HAP-1 (cell line): ENCODE data around the gene TRAF7.
A peak's percentile ranks its signal among the peaks of the same experiment; 100 is the strongest.

Experiments used
- DNase-seq, 2 experiments: peaks; one replicate each; pipeline ENCODE4 v3.0.0-alpha.2; 2016 to 2020; ENCODE audit warnings: low spot score in 2 of 2
- H3K27me3 ChIP-seq: fragments of 250-450 bp; sonication (Bioruptor Pico); 2 replicates; pipeline ENCODE4 v1.5.1; 2020; ENCODE audit warnings: low read depth, mild to moderate bottlenecking, moderate library complexity
- H3K36me3 ChIP-seq: fragments of 250-450 bp; sonication (Bioruptor Pico); replicated peaks from 2 replicates; pipeline ENCODE4 v1.5.1; 2020; ENCODE audit warnings: mild to moderate bottlenecking
- H3K4me1 ChIP-seq: fragments of 250-450 bp; sonication (Bioruptor Pico); 2 replicates; pipeline ENCODE4 v1.5.1; 2020; ENCODE audit warnings: mild to moderate bottlenecking
- H3K4me3 ChIP-seq: fragments of 250-450 bp; sonication (Bioruptor Pico); 2 replicates; pipeline ENCODE4 v1.5.1; 2020; ENCODE audit warnings: mild to moderate bottlenecking, moderate library complexity
- H3K9me3 ChIP-seq: fragments of 250-450 bp; sonication (Bioruptor Pico); 2 replicates; pipeline ENCODE4 v1.5.1; 2020; ENCODE audit warnings: mild to moderate bottlenecking, moderate library complexity
- in situ Hi-C: fragments of 300-500 bp; cut with MboI; formaldehyde crosslinking; loops from 3 replicates; pipeline ENCODE4 v1.14.3; 2020; ENCODE audit warnings: low sequenced_read_pairs, inconsistent platforms, mixed read lengths

Gene TRAF7

GRCh38 chr16:2181952-2182351 lies 26.4 kb downstream of the TRAF7 start:
- Histone ChIP-seq H3K9me3 (no peaks in the 10 kb centered on the region), H3K4me1 (no peaks in the 10 kb centered on the region), H3K4me3 (no peak overlapping the region), H3K27me3 (no peaks in the 10 kb centered on the region), H3K36me3 (peaks cover 16% of the 10 kb centered on the region)
- DNase-seq: no peak
- in situ Hi-C loops: no loop called here

DNA sequence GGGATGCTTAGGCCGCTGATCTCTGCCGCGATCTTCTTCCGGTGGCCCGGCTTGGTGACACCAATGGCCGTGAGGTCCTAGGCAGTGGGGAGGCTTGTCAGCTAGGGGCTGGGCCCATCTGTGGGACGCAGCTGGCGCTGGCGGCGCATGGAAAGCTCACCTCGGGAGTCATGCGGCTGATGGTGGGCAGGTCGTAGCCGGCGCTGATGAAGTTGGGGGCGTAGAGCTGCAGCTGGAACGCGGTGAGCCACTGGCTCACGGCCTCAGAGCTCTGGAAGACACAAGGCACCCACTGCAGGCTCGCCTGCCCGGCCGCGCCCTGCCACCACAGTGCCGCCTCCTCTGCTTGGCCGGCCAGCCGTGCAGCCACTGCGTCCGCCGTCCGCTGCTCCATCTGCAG lies 28.1 kb downstream of the TRAF7 start:
- Histone ChIP-seq H3K4me1 (no peaks in the 10 kb centered on the region), H3K9me3 (no peaks in the 10 kb centered on the region), H3K27me3 (no peaks in the 10 kb centered on the region), H3K36me3 (peaks cover 8% of the 10 kb centered on the region; the same call in 1 of the 2 replicates), H3K4me3 (no peak overlapping the region)
- DNase-seq: no peak
- in situ Hi-C loops: no loop called here

DNA sequence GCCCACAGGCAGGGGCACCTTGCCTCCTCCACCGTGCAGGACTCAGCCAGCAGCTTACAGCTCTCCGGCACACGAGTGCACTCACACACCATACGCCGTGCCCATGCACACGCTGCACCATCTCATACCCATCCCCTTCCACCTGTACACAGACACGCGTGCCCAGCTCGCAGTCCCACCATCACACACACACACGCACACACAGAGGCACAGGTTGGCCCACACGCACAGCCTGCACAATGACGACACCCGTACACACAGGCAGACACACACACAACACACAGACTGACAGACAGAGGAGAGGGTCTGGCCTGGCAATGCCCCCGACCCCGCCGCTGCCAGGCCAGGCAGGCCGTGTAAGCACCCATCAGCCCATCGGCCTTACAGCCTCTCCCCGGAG lies 28.8 kb downstream of the TRAF7 start:
- no peak for DNase-seq
- Histone ChIP-seq H3K4me1 (no peaks in the 10 kb centered on the region), H3K4me3 (no peak overlapping the region), H3K36me3 (peaks cover 8% of the 10 kb centered on the region; the same call in 1 of the 2 replicates), H3K27me3 (no peaks in the 10 kb centered on the region), H3K9me3 (no peaks in the 10 kb centered on the region)
- in situ Hi-C loops: no loop called here

DNA sequence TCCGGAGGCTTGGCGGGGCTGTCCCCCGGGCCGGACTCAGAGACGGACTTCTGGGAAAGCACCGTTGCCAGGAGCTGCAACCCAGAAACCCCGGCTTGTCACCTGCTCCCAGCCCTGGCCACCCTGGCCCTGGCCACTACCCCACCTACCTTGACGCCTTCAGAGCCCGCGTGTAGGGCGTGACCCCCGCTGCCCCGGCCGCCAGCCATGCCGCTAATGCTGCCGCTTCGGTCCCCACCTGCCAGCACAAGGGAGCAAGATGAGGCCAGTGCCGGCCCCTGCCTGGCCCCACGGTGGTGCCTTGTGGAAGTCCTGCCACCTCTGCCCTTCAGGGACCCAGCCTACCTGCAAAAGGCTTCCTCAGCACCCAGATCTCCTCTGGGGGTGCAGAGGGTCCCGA lies 29.4 kb downstream of the TRAF7 start:
- no peaks in the 10 kb centered on the region for H3K27me3 ChIP-seq
- H3K4me3 ChIP-seq: no peak overlapping the region
- no peaks in the 10 kb centered on the region for H3K9me3 ChIP-seq
- H3K36me3 ChIP-seq: peaks cover 8% of the 10 kb centered on the region; the same call in 1 of the 2 replicates
- in situ Hi-C loops: no loop called here
- no peak for DNase-seq
- H3K4me1 ChIP-seq: no peaks in the 10 kb centered on the region

- H3K27me3 ChIP-seq: no peaks in the 10 kb centered on the region
- in situ Hi-C loops: no loop called here
- H3K4me3 ChIP-seq: no peak overlapping the region
- H3K4me1 ChIP-seq: no peaks in the 10 kb centered on the region
- H3K36me3 ChIP-seq: peaks cover 8% of the 10 kb centered on the region; the same call in 1 of the 2 replicates
- no peak for DNase-seq
- no peaks in the 10 kb centered on the region for H3K9me3 ChIP-seq
Observed at GRCh38 chr16:2186064-2186463, 30.5 kb downstream of the TRAF7 start.

- Histone ChIP-seq H3K27me3 (no peaks in the 10 kb centered on the region), H3K36me3 (peaks cover 8% of the 10 kb centered on the region; the same call in 1 of the 2 replicates), H3K9me3 (no peaks in the 10 kb centered on the region), H3K4me3 (no peak overlapping the region), H3K4me1 (no peaks in the 10 kb centered on the region)
- in situ Hi-C loops: no loop called here
- DNase-seq: no peak
Observed at GRCh38 chr16:2186505-2186904, 30.9 kb downstream of the TRAF7 start.

DNA sequence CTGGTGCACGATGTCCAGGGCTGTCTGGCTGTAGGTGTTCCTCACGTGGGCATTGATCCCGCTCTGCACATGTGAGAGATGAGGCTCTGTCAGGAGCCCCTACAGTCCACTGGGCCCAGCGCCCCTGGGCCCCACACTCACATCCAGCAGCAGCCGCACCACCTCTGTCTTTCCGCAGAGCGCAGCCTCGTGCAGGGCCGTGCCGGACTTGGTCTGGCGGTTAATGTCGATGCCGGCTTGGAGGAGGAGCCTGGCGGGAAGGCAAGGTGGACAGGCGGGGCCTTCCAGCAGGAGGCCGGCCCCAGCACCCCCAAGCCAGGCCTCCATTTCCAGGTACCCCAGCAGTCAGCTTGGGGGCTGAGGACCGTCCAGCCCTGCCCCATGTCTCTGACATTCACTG lies 31.6 kb downstream of the TRAF7 start:
- H3K36me3 ChIP-seq: peaks cover 7% of the 10 kb centered on the region; the same call in 1 of the 2 replicates
- no peak overlapping the region for H3K4me3 ChIP-seq
- DNase-seq: no peak
- no peaks in the 10 kb centered on the region for H3K4me1 ChIP-seq
- H3K9me3 ChIP-seq: no peaks in the 10 kb centered on the region
- in situ Hi-C loops: no loop called here
- no peaks in the 10 kb centered on the region for H3K27me3 ChIP-seq

DNA sequence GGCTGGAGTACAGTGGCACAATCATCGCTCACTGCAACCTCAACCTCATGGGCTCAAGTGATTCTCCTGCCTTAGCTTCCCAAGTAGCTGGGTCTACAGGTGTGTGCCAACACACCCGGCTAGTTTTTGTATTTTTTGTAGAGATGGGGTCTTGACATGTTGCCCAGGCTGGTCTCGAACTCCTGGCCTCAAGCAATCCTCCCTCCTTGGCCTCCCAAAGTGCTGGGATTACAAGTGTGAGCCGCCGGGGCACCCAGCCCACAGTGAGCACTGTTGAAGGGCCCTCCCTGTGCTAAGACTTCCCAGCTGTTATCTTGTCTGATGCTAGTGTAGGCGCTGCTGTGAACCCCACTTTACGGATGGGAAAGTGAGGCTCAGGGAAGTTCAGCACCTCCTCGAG lies 32.8 kb downstream of the TRAF7 start:
- Histone ChIP-seq H3K4me1 (no peaks in the 10 kb centered on the region), H3K4me3 (no peak overlapping the region), H3K9me3 (no peaks in the 10 kb centered on the region), H3K27me3 (no peaks in the 10 kb centered on the region), H3K36me3 (no peaks in the 10 kb centered on the region)
- in situ Hi-C loops: no loop called here
- no peak for DNase-seq

- H3K36me3 ChIP-seq: no peaks in the 10 kb centered on the region
- no peak for DNase-seq
- no peaks in the 10 kb centered on the region for H3K27me3 ChIP-seq
- no peak overlapping the region for H3K4me3 ChIP-seq
- no peaks in the 10 kb centered on the region for H3K4me1 ChIP-seq
- in situ Hi-C loops: no loop called here
- no peaks in the 10 kb centered on the region for H3K9me3 ChIP-seq
Observed at GRCh38 chr16:2189252-2189893, 33.8 kb downstream of the TRAF7 start.

GRCh38 chr16:2190002-2190658 lies 34.5 kb downstream of the TRAF7 start:
- Histone ChIP-seq H3K36me3 (no peaks in the 10 kb centered on the region), H3K4me3 (no peak overlapping the region), H3K27me3 (no peaks in the 10 kb centered on the region), H3K4me1 (peaks cover 6% of the 10 kb centered on the region), H3K9me3 (no peaks in the 10 kb centered on the region)
- DNase-seq: no peak
- in situ Hi-C loops: no loop called here

- Histone ChIP-seq H3K9me3 (no peaks in the 10 kb centered on the region), H3K27me3 (no peaks in the 10 kb centered on the region), H3K4me1 (peaks cover 11% of the 10 kb centered on the region), H3K36me3 (no peaks in the 10 kb centered on the region), H3K4me3 (no peak overlapping the region)
- no peak for DNase-seq
- in situ Hi-C loops: no loop called here
Observed at GRCh38 chr16:2190659-2191445, 35.3 kb downstream of the TRAF7 start.

DNA sequence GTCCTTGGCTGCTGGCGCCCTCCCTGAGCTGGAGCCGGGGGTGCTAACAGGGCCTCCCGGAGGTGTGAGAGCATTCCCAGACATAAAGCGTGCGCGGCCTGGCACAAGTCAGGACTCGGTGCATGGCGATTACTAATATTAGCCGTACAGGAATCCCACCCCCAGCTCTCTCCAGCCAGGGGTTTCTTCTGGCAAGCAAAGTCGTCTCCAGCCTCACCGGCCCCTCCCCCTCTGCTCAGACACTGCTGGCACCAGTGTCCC lies 35.8 kb downstream of the TRAF7 start:
- H3K9me3 ChIP-seq: no peaks in the 10 kb centered on the region
- peaks cover 11% of the 10 kb centered on the region for H3K4me1 ChIP-seq
- in situ Hi-C loops: no loop called here
- no peak overlapping the region for H3K4me3 ChIP-seq
- H3K36me3 ChIP-seq: no peaks in the 10 kb centered on the region
- DNase-seq: no peak
- H3K27me3 ChIP-seq: no peaks in the 10 kb centered on the region

- peak in 1 of 2 experiments; percentile 83 for DNase-seq
- peaks cover 11% of the 10 kb centered on the region for H3K4me1 ChIP-seq
- H3K9me3 ChIP-seq: no peaks in the 10 kb centered on the region
- H3K27me3 ChIP-seq: no peaks in the 10 kb centered on the region
- no peak overlapping the region for H3K4me3 ChIP-seq
- in situ Hi-C loops: no loop called here
- no peaks in the 10 kb centered on the region for H3K36me3 ChIP-seq
Observed at GRCh38 chr16:2194166-2194834, 38.7 kb downstream of the TRAF7 start.

GRCh38 chr16:2194852-2195321 lies 39.3 kb downstream of the TRAF7 start:
- H3K27me3 ChIP-seq: no peaks in the 10 kb centered on the region
- in situ Hi-C loops: no loop called here
- H3K4me1 ChIP-seq: peaks cover 11% of the 10 kb centered on the region
- H3K4me3 ChIP-seq: peak overlapping the region; percentile 37
- peak; percentile 56 to 67 for DNase-seq
- no peaks in the 10 kb centered on the region for H3K36me3 ChIP-seq
- H3K9me3 ChIP-seq: no peaks in the 10 kb centered on the region
